Activated T-cell treated with anti-CD3 and anti-CD28 coated beads for 24 hours (primary cell): ENCODE results near the gene ZFP36L2.
A peak's percentile ranks its signal among the peaks of the same experiment; 100 is the strongest.

ENCODE experiments used
- DNase-seq: peaks from one replicate; pipeline ENCODE4 v3.0.0-alpha.2; 2020; ENCODE audit warnings: low read depth

ZFP36L2 gene

GRCh38 chr2:43186321-43186678, 40.1 kb downstream of the ZFP36L2 start:
- no peak for DNase-seq

DNA sequence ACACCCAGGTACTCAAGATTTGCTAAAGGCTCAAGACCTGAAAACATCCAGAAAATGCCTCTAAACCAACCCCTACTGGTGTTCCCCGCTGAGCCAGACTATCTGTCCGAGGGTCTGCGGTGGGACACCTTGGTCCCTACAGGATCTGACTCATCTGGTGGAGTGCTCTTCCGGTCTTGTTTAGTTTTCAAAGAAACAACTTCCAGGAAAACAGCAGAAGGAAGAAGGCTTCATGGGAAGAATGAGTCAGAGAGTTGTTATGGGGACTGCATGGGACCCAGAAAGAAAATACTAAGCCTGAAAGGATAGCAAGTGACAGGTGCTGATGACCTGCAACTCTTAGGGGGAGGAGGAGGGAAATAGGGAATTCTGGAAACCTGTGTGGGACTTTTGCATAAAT, 41.3 kb downstream of the ZFP36L2 start:
- DNase-seq: no peak

GRCh38 chr2:43184339-43184895, 42.0 kb downstream of the ZFP36L2 start:
- peak; percentile 47 for DNase-seq

- no peak for DNase-seq
Observed at GRCh38 chr2:43183743-43184142, 42.7 kb downstream of the ZFP36L2 start.

GRCh38 chr2:43180897-43181296, 45.5 kb downstream of the ZFP36L2 start:
- DNase-seq: no peak

GRCh38 chr2:43179942-43180341, 46.5 kb downstream of the ZFP36L2 start:
- DNase-seq: no peak

GRCh38 chr2:43178602-43179542, 47.5 kb downstream of the ZFP36L2 start:
- DNase-seq: no peak

DNA sequence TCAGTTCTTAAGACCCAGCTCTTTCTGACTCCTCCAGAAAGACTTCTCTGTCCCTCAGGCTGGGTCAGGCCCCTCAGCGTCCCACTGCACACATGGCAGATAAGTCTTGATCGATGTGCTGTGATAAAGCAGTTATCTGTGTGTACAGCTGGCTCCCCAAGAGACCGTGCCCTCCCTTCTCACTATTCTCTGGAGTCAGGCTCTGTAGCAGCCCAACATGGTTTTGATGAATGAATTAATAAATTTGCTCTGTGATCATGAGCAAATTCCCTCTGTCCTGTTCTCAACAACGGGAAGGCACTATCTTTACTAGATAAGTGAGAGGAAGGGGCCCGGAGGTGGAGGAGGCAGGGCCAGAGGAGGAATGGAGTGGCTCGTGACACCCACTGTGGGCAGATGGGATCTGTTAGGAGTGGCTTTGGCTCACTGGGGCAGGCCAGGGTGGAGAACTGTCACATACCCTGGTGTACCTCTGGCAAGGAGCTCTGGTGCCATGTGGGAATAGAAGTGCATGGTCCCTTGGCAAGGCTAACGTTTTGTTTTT, 48.3 kb downstream of the ZFP36L2 start:
- DNase-seq: no peak

DNA sequence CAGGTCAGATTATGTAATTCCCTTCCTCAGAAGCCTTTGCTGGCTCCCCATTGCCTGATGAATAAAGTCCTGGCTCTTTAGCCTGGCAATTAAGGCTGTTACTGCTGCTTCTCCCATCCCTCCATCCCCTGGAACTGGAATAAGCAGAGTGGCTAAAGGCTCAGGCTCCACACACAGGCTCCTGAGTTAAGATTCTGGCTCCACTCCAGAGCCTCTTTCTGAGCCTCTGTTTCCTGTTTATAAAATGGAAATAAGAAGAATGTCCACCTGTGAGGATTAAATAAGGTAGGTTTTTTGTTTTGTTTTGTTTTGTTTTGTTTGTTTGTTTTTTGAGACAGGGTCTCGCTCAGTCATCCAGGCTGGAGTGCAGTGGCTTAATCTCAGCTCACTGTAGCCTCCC, 50.0 kb downstream of the ZFP36L2 start:
- no peak for DNase-seq

GRCh38 chr2:43175876-43176275, 50.5 kb downstream of the ZFP36L2 start:
- DNase-seq: no peak

DNA sequence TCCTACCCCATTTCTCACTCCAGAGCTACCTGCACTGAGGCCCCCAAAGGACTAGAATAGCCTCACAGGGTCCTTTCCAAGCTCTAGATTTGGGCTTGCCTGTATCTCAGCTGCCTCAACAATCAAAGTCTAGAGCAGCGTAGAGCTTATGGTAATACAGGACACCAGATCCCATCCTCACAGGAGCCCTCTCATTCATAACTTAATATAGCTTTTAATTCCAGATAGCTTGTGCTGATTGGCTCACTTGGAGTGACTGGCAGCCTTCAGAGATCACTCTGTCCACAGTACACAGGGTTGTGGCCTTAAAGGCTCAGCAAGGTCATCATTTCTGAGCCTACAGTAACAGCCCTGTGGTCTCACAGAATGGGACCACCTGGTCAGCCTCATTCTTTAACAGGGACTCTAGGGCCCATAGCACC, 51.4 kb downstream of the ZFP36L2 start:
- DNase-seq: no peak

DNA sequence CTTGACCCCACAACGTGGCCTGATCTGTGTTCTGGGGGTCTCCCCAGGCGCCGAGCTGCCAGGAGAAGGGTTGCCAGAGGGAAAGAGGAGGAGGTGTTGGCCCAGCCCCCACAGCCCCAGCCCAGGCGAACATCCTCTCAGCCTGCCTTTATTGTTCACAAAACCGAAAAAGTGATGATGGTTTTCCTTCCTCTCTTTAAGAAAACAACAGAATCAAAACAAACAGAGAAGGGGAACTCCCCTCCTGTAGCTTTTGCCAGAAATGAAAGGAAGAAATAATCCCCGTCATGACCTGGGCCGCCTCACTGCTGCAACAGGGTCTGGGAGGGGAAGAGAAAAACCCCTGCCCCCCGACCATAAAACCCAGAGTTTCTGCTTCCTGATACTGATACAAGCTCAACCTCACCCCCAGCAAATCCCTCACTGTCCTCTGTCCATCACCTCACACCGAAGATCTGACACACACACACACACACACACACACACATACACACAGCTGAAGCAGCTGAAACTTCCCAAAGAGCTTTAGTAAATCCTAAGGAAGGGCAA, 52.0 kb downstream of the ZFP36L2 start:
- peak; percentile 60 for DNase-seq
